GM19351 (cell line): ENCODE measurements around the gene SULT2B1.

Experiments
- ATAC-seq: cut with Tn5 transposase; IDR thresholded peaks from one replicate; pipeline ENCODE4 v1.9.1; 2021; ENCODE audit warnings: mild to moderate bottlenecking, moderate library complexity; ENCODE audit not compliant: unreplicated experiment

SULT2B1 gene

GRCh38 chr19:48646722-48647216 lies 94.8 kb downstream of the SULT2B1 start:
- ATAC-seq, result no peak

DNA sequence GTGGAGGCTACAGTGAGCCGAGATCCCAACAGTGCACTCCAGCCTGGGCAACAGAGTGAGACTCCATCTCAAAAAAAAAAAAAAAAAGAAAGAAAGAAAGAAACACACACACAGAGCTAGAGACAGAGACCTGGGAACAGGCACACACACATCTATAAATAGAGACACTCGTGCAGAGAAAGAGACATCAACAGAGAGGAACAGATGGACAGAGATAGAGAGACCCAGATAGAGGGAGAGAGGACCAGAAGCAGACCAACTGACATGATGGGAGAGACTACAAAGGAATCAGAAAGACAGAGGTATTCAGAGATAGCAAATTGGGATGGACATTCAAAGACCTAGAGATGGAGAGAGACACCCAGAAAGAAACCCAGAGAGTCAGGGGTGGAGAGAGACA lies 96.2 kb downstream of the SULT2B1 start:
- no peak for ATAC-seq
